Neural progenitor cell (in vitro differentiated cells): ENCODE data around the gene SNX9.

Source experiments
- EZH2 ChIP-seq: fragments of 200-600 bp; sonication (generic); IDR thresholded peaks from 2 replicates; pipeline ENCODE4 v1.6.1; 2017; ENCODE audit warnings: antibody characterized with exemption, mild to moderate bottlenecking, moderate library complexity
- EZH2phosphoT487 ChIP-seq: fragments of 200-600 bp; sonication (generic); IDR thresholded peaks from 2 replicates; pipeline ENCODE4 v1.6.1; 2017; ENCODE audit warnings: antibody characterized with exemption
- TF ChIP-seq, protein P1 (sequence below): fragments of 200-600 bp; sonication (generic); IDR thresholded peaks from 2 replicates; pipeline ENCODE4 v1.5.1; 2017; ENCODE audit warnings: antibody characterized with exemption, mild to moderate bottlenecking

DNA sequence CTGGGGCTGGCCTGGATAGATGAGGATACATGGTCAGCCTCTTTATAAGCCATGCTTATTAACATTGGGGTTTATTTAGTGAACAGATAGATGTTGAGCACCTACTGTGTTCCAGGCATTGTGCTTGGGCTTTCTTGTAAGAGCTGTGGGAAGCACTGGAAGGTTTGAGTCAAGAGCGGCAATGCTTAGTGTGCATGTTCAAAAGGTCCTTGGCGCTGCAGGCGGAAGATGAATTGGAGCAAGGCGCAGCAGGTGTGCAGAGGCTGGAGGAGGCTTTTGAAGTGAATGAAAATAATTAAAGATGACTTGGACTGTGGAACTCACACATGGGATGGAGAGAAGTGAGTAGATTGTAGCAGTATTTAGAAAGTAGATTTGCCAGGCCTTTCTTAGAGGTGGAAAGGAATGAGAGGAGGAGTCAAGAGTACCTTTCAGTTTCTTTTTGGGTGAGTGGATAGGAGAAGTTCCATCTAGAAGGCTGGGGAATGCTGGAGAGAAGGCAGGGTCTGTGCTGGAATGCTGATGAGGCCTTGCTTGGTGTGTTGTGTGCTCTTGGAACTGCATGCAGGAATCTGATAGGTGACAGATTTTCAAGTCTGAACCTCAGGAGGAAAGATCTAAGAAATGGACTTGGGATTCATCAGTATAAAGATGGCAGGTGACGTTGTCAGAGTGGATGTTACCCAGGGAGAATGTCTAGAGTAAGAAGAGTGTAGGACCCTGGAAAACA lies 26.4 kb downstream of the SNX9 start:
- no peak for TF ChIP-seq EZH2
- TF ChIP-seq, protein P1, sequence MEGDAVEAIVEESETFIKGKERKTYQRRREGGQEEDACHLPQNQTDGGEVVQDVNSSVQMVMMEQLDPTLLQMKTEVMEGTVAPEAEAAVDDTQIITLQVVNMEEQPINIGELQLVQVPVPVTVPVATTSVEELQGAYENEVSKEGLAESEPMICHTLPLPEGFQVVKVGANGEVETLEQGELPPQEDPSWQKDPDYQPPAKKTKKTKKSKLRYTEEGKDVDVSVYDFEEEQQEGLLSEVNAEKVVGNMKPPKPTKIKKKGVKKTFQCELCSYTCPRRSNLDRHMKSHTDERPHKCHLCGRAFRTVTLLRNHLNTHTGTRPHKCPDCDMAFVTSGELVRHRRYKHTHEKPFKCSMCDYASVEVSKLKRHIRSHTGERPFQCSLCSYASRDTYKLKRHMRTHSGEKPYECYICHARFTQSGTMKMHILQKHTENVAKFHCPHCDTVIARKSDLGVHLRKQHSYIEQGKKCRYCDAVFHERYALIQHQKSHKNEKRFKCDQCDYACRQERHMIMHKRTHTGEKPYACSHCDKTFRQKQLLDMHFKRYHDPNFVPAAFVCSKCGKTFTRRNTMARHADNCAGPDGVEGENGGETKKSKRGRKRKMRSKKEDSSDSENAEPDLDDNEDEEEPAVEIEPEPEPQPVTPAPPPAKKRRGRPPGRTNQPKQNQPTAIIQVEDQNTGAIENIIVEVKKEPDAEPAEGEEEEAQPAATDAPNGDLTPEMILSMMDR = no peak
- TF ChIP-seq EZH2phosphoT487 = no peak
